Stomach (tissue), 4 donors: Measurements from ENCODE around the gene RAI14.

ENCODE experiments used
- CTCF ChIP-seq, 7 experiments: fragments of 450-650 bp in 4 of 7; fragments of 200-600 bp in 3 of 7; sonication (generic) in 3 of 7; IDR thresholded peaks; one replicate each; pipeline ENCODE4 v1.5.1; 2016 to 2019; ENCODE audit warnings: antibody characterized with exemption in 7 of 7, control low read depth in 2 of 7, mild to moderate bottlenecking in 1 of 7
- EP300 ChIP-seq: sonication (generic); formaldehyde crosslinking; IDR thresholded peaks from one replicate; pipeline ENCODE4 v1.6.1; 2017; ENCODE audit warnings: antibody characterized with exemption
- POLR2A ChIP-seq, 4 donors: fragments of 450-650 bp; IDR thresholded peaks; one replicate each; pipeline ENCODE4 v1.6.1; 2016; ENCODE audit warnings: antibody characterized with exemption in 4 of 4, control low read depth in 2 of 4, mild to moderate bottlenecking in 1 of 4, moderate library complexity in 1 of 4
- POLR2AphosphoS5 ChIP-seq, 3 donors: sonication (generic); formaldehyde crosslinking; IDR thresholded peaks; one replicate each; pipeline ENCODE4 v1.6.1; 2016; ENCODE audit warnings: antibody characterized with exemption in 3 of 3

DNA sequence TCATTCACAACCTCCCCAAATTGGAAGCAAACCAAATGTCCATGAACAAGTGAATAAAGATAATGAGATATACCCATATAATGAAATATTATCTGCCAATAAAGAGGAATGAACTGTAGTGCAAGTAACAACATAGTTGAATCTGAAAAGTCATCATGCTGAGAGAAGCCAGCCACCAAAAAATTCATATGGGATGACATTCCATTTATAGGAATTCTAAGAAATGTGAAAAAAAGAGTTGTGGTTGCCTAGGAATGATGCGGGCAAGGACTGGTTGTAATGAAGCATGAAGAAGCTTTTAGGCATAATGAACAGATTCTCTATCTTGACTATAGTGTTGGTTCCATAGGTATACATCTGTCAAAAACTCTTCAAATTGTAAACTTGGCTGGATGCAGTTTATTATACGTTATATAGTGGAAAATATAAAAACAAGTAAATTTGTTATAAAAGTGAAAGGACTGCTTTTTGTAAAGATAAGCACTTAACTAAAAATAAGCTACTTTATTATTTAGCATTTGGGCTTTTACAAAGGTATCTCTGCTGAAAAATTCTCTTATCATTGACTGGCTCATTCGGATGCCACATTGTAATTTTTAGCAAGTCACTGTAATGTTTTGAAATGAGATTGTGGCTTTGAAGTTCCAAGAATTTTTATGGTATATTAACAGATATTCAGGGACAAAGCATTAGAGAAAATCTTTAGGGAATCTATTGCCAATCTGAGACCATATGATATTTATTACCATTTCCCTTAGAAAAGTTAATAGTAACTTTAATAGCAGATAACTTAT is 161.6 kb downstream of the RAI14 start:
- TF ChIP-seq EP300 = no peak
- no peak for TF ChIP-seq CTCF (IDR thresholded peaks at IDR 0.05)
- no peak for TF ChIP-seq POLR2A (IDR thresholded peaks at IDR 0.05)
- no peak for TF ChIP-seq POLR2AphosphoS5 (IDR thresholded peaks at IDR 0.05)
